Midbrain (tissue), 1 donor: Measurements from ENCODE around the gene GPX6.
"Not testable (repeated sequence)": the region's sequence is repeated elsewhere in the genome, so short reads cannot be mapped to it uniquely, and the experiment has no call there.

Source experiments
- DNase-seq: peaks from one replicate; lab custom pipeline; 2025; lab: John Stamatoyannopoulos, UW

Gene GPX6

GRCh38 chr6:28525496-28526039, 10.0 kb upstream of the GPX6 start, which contains the start of gene GPX5:
Gene GPX5 (plus strand): TSS chr6:28525881. CDS start chr6:28526014, 133 bp downstream.
- DNase-seq: no peak

GRCh38 chr6:28523241-28523622, 7.6 kb upstream of the GPX6 start:
- DNase-seq: no peak

GRCh38 chr6:28522594-28523240, 7.1 kb upstream of the GPX6 start:
- no peak for DNase-seq

GRCh38 chr6:28517964-28518363, 2.4 kb upstream of the GPX6 start:
- no peak for DNase-seq

GRCh38 chr6:28512387-28512786, 3.2 kb downstream of the GPX6 start:
- not testable (repeated sequence) for DNase-seq

GRCh38 chr6:28511628-28512300, 3.8 kb downstream of the GPX6 start:
- no peak for DNase-seq

- no peak for DNase-seq
Observed at GRCh38 chr6:28506807-28507475, 8.7 kb downstream of the GPX6 start.

GRCh38 chr6:28505733-28506132, 9.9 kb downstream of the GPX6 start:
- DNase-seq: no peak

GRCh38 chr6:28502709-28503305, 12.8 kb downstream of the GPX6 start:
- not testable (repeated sequence) for DNase-seq

- not testable (repeated sequence) for DNase-seq
Observed at GRCh38 chr6:28502136-28502535, 13.5 kb downstream of the GPX6 start.

- no peak for DNase-seq
Observed at GRCh38 chr6:28501259-28501658, 14.3 kb downstream of the GPX6 start.

GRCh38 chr6:28497893-28498292, 17.7 kb downstream of the GPX6 start:
- DNase-seq: no peak

- no peak for DNase-seq
Observed at GRCh38 chr6:28497306-28497705, 18.3 kb downstream of the GPX6 start.

GRCh38 chr6:28496099-28496779, 19.4 kb downstream of the GPX6 start:
- DNase-seq: no peak

- no peak for DNase-seq
Observed at GRCh38 chr6:28491984-28492317, 23.6 kb downstream of the GPX6 start.

GRCh38 chr6:28490205-28490890, 25.2 kb downstream of the GPX6 start:
- DNase-seq: no peak

GRCh38 chr6:28489366-28490204, 26.0 kb downstream of the GPX6 start:
- peak; percentile 40 for DNase-seq

- DNase-seq: peak; percentile 23
Observed at GRCh38 chr6:28488916-28489365, 26.7 kb downstream of the GPX6 start.

- no peak for DNase-seq
Observed at GRCh38 chr6:28486988-28487742, 28.4 kb downstream of the GPX6 start.

GRCh38 chr6:28486533-28486932, 29.1 kb downstream of the GPX6 start:
- no peak for DNase-seq
